ENCODE results near the gene CGB1. TPM values are rescaled to one million over a fixed set of nuclear protein-coding genes. Genes with fewer than 3 reads are reported as not detected.
"Not testable (repeated sequence)": the region's sequence is repeated elsewhere in the genome, so short reads cannot be mapped to it uniquely, and the experiment has no call there.

The CGB1 gene
- total RNA-seq, 2 experiments from 2014 or later = not detected

DNA sequence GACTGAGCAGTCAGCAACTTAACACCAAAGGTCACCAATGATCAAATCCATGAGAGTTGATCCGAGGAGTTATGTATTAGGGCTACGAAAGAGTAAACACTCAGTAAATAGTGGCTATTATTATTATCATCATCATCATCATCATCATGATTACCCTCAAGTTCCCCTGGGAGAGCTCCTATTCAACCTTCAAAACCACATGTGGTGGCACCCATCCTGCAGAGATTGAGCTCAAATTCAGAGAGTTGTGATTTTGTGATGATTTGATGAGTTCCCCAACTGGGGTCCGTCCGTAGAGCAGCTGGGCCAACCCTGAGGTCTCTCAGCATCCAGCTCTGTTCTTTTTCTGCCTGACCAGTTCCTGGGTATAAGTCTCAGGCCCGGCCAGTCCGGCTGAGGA lies 11.6 kb downstream of the CGB1 start:
- CTCF ChIA-PET; H3K9me3 Mint-ChIP-seq (ENCODE audit: low read depth); H3K36me3 Mint-ChIP-seq; ATAC-seq; DNase-seq; H3K27ac Mint-ChIP-seq; H3K4me3 Mint-ChIP-seq; H3K27me3 Mint-ChIP-seq: not testable (repeated sequence)
- peaks cover 19% of the 10 kb centered on the region for H3K4me1 Mint-ChIP-seq

DNA sequence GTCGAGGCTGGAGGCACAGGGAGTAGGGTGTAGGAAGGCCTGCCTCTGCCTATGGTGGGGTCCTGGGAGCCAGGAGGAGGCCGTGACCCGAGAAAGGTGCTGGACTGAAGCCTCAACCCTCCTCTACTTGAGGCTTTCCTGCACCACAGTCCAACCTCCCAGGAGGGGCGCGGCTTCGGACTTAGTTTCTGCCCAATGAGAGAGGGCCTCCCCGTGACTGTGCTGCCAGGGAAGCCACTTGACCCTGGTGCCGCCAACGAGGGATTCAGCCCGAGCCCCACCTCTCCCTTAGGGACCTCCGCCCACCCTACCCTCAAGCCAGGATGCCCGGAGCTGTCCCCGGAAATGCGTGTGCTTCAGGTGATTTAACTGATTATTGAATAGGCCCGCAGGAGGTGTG lies 12.5 kb downstream of the CGB1 start, which contains the start of gene CGB3:
CGB3 (minus strand) TSS at position 101 of the 400 bp plus-strand sequence. CDS start 362 bp downstream, outside the sequence.
- H3K27ac Mint-ChIP-seq; H3K4me3 Mint-ChIP-seq; DNase-seq; CTCF ChIA-PET; H3K9me3 Mint-ChIP-seq (ENCODE audit: low read depth); H3K36me3 Mint-ChIP-seq; ATAC-seq: not testable (repeated sequence)
- peaks cover 20% of the 10 kb centered on the region for H3K4me1 Mint-ChIP-seq
- peaks cover 10% of the 10 kb centered on the region for H3K27me3 Mint-ChIP-seq

DNA sequence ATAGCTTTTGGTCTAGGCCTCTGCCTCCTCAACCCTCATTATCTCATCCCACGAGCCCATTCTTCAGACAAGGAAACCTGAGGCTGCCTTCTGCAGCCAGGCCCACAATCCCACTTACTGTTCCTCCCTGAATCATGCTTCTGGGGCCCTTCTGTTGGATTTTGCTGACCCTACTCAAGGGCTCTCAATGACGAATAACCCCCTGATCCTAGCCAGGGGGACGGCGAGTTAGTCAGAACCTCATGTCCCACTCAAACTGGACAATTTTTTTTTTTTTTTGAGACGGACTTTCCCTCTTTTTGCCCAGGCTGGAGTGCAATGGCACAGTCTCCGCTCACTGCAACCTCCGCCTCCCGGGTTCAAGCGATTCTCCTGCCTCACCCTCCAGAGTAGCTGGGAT lies 14.6 kb downstream of the CGB1 start:
- Mint-ChIP-seq H3K4me3 (no peak overlapping the region), H3K36me3 (no peaks in the 10 kb centered on the region), H3K27ac (no peak overlapping the region), H3K9me3 (ENCODE audit: low read depth) (no peaks in the 10 kb centered on the region), H3K27me3 (peaks cover 14% of the 10 kb centered on the region), H3K4me1 (peaks cover 33% of the 10 kb centered on the region)
- CTCF ChIA-PET = interaction anchor here (1.1 to 5.6 kb wide), 4 partner anchors 22 to 92 kb away, joined by 3 to 47 read pairs (median 4); partner anchors contain the start of gene LIN7B
- ATAC-seq (no peak), DNase-seq (no peak)

DNA sequence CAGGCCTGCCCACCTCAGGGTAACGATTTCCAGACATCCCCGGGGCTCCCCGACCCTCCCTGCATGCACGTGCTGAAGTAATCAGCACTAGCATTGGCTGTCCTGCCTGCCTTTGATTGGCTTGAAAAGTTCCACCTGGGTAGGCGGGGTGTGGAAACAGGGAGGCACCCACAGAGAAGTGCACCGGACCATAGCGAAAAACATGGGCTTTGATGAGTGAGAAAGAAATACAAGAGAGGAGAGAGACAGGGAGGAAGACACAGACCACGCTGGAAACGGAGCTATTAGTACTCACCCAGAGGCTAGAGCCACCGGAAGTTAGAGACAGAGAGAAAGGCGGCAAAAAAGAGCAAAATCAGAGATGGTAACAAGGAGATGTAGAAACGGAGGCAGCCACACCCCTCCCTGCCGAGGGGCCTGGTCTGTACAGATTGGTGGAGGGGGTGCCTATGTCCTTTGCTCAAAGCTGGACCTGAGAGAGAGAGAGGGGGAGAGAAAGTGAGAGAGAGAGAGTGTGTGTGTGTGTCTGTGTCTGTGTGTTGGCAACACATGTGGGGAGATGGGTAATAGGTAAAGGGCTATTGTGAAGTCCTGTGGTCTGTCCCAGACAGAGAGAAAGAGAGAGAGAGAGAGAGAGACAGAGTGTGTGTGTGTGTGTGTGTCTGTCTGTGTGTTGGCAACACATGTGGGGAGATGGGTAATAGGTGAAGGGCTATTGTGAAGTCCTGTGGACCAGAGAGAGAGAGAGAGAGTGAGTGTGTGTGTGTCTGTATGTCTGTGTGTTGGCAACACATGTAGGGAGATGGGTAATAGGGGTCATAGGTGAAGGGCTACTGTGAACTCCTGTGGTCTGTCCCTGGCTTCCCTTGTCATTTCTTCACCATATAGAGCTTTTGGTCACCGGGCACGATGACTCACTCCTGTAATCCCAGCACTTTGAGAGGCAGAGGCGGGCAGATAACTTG lies 15.5 kb downstream of the CGB1 start:
- Mint-ChIP-seq H3K27me3 (peaks cover 14% of the 10 kb centered on the region), H3K9me3 (ENCODE audit: low read depth) (no peaks in the 10 kb centered on the region), H3K36me3 (no peaks in the 10 kb centered on the region), H3K27ac (no peak overlapping the region), H3K4me3 (no peak overlapping the region), H3K4me1 (peaks cover 34% of the 10 kb centered on the region)
- CTCF ChIA-PET = interaction anchor here (0.8 to 5.6 kb wide), 6 partner anchors 21 to 93 kb away, joined by 3 to 47 read pairs (median 4); partner anchors contain the start of genes GYS1, LIN7B and RUVBL2
- ATAC-seq (no peak), DNase-seq (no peak)

DNA sequence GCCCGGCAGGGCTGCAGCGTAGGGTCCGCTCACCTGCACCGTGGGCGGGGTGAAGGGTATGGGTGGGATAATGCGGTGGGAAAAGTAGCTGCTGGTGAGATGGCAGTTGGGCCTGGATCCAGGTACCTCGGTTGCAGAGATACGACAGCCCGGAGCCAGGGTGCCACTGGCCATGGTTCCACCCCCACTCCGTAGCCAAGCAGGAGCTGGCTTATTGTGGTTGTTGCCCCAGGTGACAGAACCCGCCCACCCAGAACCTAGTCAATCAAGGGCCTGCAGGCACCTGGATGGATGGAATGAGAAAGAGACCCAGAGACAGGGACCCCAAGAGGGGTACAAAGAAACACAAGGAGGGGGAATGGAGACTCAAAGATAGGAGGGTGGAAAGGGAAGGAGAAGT lies 16.4 kb downstream of the CGB1 start:
- CTCF ChIA-PET = interaction anchor here (0.9 to 5.6 kb wide), 5 partner anchors 20 to 93 kb away, joined by 3 to 47 read pairs (median 4); partner anchors contain the start of gene LIN7B
- Mint-ChIP-seq H3K9me3 (ENCODE audit: low read depth) (no peaks in the 10 kb centered on the region), H3K4me3 (no peak overlapping the region), H3K27me3 (peaks cover 14% of the 10 kb centered on the region), H3K4me1 (peaks cover 34% of the 10 kb centered on the region), H3K27ac (no peak overlapping the region), H3K36me3 (no peaks in the 10 kb centered on the region)
- ATAC-seq (no peak), DNase-seq (no peak)

DNA sequence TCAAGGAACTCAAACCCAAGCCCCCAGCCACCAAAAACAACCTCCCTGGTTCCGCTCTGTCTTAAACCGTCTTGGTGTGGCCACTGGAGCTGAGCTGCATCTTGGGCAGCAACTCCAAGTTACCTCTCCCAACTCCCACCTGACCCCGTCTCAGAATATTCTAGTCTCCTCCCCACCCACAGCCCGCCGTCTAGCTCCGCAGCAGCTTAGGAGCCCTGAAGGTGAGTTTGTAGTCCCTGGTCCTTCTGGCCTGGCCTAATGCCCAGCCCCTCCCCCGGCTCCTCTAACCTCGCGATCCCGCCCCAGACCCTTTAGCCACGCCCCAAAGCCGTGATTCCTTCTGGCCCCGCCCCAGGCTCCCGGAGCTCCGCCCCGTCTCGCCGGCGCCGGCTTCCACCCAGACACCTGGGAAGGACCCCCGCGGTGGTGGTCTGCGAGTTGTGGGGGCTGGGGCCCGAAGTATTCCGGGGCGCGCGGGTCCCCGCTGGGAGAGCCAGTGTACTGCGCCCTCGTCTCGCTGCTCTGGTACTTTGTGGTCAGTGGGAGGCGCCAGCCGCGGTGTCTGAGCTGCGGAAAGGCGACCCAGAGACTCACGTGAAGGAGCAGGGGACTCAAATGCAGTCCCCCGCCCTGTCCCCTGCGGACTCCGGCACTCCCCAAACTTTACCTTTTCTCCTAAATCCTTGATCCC lies 17.3 kb downstream of the CGB1 start:
- CTCF ChIA-PET = interaction anchor here (0.9 to 5.6 kb wide), 8 partner anchors 11 to 174 kb away, joined by 3 to 47 read pairs (median 4); partner anchors contain the start of gene LIN7B
- Mint-ChIP-seq H3K36me3 (no peaks in the 10 kb centered on the region), H3K4me1 (peaks cover 34% of the 10 kb centered on the region), H3K9me3 (ENCODE audit: low read depth) (no peaks in the 10 kb centered on the region), H3K27ac (no peak overlapping the region), H3K4me3 (peak overlapping the region; percentile 65), H3K27me3 (peaks cover 14% of the 10 kb centered on the region)
- ATAC-seq (peak; percentile 31), DNase-seq (peak; percentile 69)

DNA sequence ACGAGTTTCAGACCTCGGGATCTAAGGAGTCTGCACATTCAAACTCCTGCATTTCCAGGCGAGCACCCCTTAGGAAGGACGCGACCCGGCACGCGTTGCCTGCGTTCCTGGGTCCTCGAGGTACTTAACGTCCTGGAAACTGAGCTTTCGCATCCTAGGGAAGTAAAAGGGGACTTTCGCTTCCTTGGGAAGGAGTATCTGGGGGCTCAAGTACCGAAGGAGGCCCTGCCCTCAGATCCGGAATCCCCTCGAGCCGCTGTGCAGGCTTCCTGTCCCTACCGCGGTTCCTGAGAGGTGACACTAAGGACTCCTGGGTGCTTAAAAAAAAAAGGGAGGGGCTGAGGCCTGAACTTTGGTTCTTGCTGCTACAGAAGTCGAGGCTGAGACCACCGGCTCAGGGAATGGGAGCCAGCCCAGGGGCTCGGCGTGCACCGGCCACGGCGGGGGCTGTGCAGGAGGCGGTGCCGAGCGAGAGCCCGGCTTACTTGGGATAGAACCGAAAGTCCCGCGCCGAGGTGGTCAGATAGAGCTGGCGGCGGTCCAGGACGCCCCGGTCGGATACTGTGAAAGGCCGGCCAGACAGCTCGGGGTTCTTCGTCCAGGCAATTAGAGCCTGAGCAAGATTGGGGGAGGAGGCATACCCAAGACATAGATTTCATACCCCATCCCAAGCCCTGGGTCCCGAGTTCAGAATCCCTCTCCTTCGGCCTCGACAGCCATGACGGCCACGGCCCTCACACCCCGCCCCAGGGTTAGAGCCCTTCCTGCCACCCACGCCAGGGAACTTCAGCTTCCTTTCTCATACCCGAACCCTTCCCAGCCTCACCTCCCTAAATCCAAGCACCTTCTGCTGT lies 18.1 kb downstream of the CGB1 start:
- peak; percentile 51 for DNase-seq
- peak; percentile 16 for ATAC-seq

DNA sequence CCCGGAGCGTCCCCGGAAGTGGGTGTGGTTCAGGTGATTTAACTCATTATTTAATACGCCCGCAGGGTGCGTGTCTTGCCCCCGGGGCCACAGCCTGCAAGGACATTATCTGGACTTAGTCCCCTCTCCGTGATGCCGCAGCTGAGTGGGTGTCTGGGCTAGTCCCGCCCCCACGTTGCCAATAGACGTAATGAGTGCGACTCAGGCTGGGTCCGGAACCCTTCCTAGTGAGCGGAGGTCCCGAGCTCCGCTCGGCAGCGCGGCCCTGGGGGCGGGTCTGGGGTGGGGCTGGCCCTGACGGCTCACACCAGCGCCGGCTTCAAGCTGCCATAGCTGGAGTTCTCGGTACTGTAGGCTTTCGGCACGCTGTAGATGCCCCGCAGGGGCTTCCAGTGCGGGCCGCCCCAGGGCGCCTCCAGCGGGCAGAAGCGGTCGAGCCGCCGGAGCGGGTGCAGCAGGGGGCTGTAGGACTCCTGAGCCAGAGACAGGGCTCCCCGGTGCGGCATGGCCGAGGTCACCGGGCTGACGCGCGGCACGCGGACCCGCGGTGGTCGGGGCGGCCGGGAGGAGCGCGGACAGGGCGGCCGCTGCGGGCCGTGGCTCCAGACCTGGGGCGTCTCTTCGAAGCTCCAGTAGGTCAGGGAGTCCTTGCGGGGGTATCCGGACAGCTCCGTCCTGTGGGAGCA lies 18.9 kb downstream of the CGB1 start:
- Mint-ChIP-seq H3K4me3 (peak overlapping the region; percentile 65), H3K27me3 (peaks cover 14% of the 10 kb centered on the region), H3K9me3 (ENCODE audit: low read depth) (no peaks in the 10 kb centered on the region), H3K36me3 (peaks cover 2% of the 10 kb centered on the region), H3K4me1 (peaks cover 34% of the 10 kb centered on the region), H3K27ac (no peak overlapping the region)
- DNase-seq (peak; percentile 79), ATAC-seq (peak; percentile 87)
- CTCF ChIA-PET = interaction anchor here (0.7 to 5.6 kb wide), 10 partner anchors 9 to 96 kb away, joined by 3 to 47 read pairs (median 4); partner anchors contain the start of genes GYS1, LIN7B and RUVBL2

More for the DNA sequence above, 18.1 kb downstream of the CGB1 start:
- Mint-ChIP-seq H3K4me1 (peaks cover 34% of the 10 kb centered on the region), H3K4me3 (peak overlapping the region; percentile 65), H3K27me3 (peaks cover 14% of the 10 kb centered on the region)
- not testable (repeated sequence) for H3K36me3 Mint-ChIP-seq; H3K27ac Mint-ChIP-seq; H3K9me3 Mint-ChIP-seq (ENCODE audit: low read depth)
- CTCF ChIA-PET = interaction anchor here (1.0 to 5.6 kb wide), 10 partner anchors 11 to 174 kb away, joined by 3 to 47 read pairs (median 4); partner anchors contain the start of genes GYS1, LIN7B and RUVBL2

DNA sequence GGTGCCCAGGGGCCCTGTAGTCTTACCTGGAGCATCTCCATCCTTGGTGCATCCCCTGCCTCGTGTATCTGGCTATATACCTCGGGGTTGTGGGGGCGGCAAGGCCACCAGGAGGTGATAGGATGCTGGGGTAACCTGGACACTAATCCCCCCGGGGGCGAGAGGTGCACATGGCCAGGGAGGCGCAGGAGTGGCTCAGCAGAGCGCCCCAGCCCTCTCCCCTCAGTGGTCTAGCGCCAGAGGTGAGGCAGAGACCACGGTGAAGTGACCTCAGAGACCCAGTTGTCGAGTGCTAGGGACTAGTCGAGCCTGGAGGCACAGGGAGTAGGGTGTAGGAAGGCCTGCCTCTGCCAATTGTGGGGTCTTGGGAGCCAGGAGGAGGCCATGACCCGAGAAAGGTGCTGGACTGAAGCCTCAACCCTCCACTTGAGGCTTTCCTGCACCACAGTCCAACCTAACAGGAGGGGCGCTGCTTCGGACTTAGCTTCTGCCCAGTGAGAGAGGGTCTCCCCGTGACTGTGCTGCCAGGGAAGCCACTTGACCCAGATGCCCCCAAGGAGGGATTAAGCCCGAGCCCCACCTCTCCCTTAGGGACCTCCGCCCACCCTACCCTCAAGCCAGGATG lies 19.5 kb downstream of the CGB1 start, which contains the start of gene LHB:
LHB (minus strand) TSS at position 51 of the 625 bp plus-strand sequence; CDS start at position 41, 10 bp downstream.
- CTCF ChIA-PET = interaction anchor here (0.7 to 5.6 kb wide), 7 partner anchors 8 to 51 kb away, joined by 3 to 47 read pairs (median 4); partner anchors contain the start of genes GYS1 and RUVBL2
- peak within 1 kb of the TSS; percentile 65 for H3K4me3 Mint-ChIP-seq
- no peak for DNase-seq
- H3K27me3 Mint-ChIP-seq = peaks cover 14% of the 10 kb centered on the region
- peaks cover 34% of the 10 kb centered on the region for H3K4me1 Mint-ChIP-seq
- peaks cover 6% of the 10 kb centered on the region for H3K36me3 Mint-ChIP-seq
- no peaks in the 10 kb centered on the region for H3K9me3 Mint-ChIP-seq (ENCODE audit: low read depth)
- H3K27ac Mint-ChIP-seq = no peak within 1 kb of the TSS
- ATAC-seq = no peak

DNA sequence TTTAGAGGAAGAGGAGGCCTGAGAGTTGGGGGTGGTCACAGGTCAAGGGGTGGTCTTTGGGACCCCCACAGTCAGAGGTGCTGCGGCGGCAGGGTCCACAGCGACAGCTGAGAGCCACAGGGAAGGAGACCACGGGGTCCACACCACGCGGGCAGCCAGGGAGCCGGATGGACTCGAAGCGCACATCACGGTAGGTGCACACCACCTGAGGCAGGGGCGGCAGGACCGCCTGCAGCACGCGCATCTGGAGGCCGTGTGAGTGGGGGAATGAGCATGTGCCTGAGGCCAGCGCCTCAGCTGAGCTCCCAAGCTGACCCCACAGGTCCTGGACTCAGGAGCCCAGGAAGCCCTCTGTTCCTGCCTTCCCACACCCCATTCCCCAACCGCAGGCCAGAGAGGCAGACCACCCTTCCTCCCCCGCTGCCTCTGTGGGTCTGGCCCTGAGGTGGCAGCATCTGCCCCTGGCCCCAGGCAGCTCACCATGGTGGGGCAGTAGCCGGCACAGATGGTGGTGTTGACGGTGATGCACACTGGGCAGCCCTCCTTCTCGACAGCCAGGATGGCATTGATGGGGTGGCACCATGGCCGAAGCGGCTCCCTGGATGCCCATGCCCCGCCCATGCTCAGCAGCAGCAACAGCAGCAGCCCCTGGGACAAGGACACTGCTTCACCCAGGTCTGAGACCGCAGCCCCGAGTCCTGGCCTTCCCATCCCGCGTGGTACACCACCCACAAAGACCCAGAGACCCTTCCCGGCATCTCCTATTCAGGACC lies 20.4 kb downstream of the CGB1 start:
- Mint-ChIP-seq H3K4me1 (peaks cover 26% of the 10 kb centered on the region), H3K4me3 (no peak overlapping the region), H3K36me3 (peaks cover 6% of the 10 kb centered on the region), H3K27ac (no peak overlapping the region), H3K9me3 (ENCODE audit: low read depth) (no peaks in the 10 kb centered on the region), H3K27me3 (peaks cover 14% of the 10 kb centered on the region)
- ATAC-seq (no peak), DNase-seq (no peak)
- CTCF ChIA-PET = interaction anchor here (1.2 kb wide), 1 partner anchor 23 kb away, joined by 3 read pairs; the partner anchor contains the start of genes GYS1 and RUVBL2

DNA sequence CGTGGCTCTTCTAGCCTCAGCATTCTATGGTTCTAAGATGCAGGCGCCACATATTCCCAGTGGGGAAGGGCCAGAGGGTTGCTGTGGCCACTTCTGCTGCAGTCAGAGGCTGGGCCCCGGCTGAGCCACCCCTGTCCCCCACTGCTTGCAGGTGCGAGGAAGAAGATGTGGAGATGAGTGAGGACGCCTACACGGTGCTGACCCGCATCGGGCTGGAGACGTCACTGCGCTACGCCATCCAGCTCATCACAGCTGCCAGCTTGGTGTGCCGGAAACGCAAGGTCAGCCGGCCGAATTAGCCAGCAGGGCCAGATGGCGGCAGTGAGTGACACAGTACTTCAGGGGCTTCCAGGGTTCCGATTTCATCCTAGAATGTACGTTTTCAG lies 21.8 kb downstream of the CGB1 start:
- DNase-seq (no peak), ATAC-seq (no peak)
- H3K9me3 Mint-ChIP-seq (ENCODE audit: low read depth) = no peaks in the 10 kb centered on the region
- H3K27ac Mint-ChIP-seq = no peak overlapping the region
- H3K4me3 Mint-ChIP-seq = no peak overlapping the region
- H3K27me3 Mint-ChIP-seq = peaks cover 6% of the 10 kb centered on the region
- H3K4me1 Mint-ChIP-seq = peaks cover 15% of the 10 kb centered on the region
- CTCF ChIA-PET = no interaction called here
- peaks cover 9% of the 10 kb centered on the region for H3K36me3 Mint-ChIP-seq

Data from activated CD8-positive, alpha-beta memory T cell treated with anti-CD3 and anti-CD28 coated beads, Interleukin-2, amount 10 ng/mL, durations not matched to agents 7 days and 5 days (primary cell).